ENCODE data around the gene GASK1A. TPM values are rescaled to one million over a fixed set of nuclear protein-coding genes. Genes with fewer than 3 reads are reported as not detected.
"Not testable (repeated sequence)": the region's sequence is repeated elsewhere in the genome, so short reads cannot be mapped to it uniquely, and the experiment has no call there.

GASK1A gene
- polyA plus RNA-seq, 1 experiment = 0.78 TPM

GRCh38 chr3:42970976-42971772 is 7.9 kb upstream of the GASK1A start:
- Histone ChIP-seq H3K4me3 (ENCODE audit: low read depth, low read length) (no peak overlapping the region), H3K36me3 (ENCODE audit: control insufficient read depth, insufficient read depth, low read length) (no peaks in the 10 kb centered on the region), H3K27me3 (ENCODE audit: control insufficient read depth, insufficient read depth, low read length) (no peaks in the 10 kb centered on the region; the same call in 1 of the 2 replicates)
- CTCF ChIA-PET = interaction anchor here (1.2 kb wide), 1 partner anchor 10 kb away, joined by 3 read pairs; no protein-coding TSS in a partner anchor
- TF ChIP-seq, protein P1, sequence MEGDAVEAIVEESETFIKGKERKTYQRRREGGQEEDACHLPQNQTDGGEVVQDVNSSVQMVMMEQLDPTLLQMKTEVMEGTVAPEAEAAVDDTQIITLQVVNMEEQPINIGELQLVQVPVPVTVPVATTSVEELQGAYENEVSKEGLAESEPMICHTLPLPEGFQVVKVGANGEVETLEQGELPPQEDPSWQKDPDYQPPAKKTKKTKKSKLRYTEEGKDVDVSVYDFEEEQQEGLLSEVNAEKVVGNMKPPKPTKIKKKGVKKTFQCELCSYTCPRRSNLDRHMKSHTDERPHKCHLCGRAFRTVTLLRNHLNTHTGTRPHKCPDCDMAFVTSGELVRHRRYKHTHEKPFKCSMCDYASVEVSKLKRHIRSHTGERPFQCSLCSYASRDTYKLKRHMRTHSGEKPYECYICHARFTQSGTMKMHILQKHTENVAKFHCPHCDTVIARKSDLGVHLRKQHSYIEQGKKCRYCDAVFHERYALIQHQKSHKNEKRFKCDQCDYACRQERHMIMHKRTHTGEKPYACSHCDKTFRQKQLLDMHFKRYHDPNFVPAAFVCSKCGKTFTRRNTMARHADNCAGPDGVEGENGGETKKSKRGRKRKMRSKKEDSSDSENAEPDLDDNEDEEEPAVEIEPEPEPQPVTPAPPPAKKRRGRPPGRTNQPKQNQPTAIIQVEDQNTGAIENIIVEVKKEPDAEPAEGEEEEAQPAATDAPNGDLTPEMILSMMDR (IDR thresholded peaks at IDR 0.05; ENCODE audit: insufficient read depth, low read depth, low read length) = no peak
- DNase-seq (ENCODE audit: low read depth) = no peak
- POLR2A ChIA-PET = no interaction called here

- H3K4me3 ChIP-seq (ENCODE audit: low read depth, low read length); DNase-seq (ENCODE audit: low read depth); H3K36me3 ChIP-seq (ENCODE audit: control insufficient read depth, insufficient read depth, low read length); POLR2A ChIA-PET; H3K27me3 ChIP-seq (ENCODE audit: control insufficient read depth, insufficient read depth, low read length): not testable (repeated sequence)
- CTCF ChIA-PET = interaction anchor here (1.3 kb wide), 1 partner anchor 14 kb away, joined by 3 read pairs; no protein-coding TSS in a partner anchor
Measured at GRCh38 chr3:42974906-42975305, 4.2 kb upstream of the GASK1A start.

DNA sequence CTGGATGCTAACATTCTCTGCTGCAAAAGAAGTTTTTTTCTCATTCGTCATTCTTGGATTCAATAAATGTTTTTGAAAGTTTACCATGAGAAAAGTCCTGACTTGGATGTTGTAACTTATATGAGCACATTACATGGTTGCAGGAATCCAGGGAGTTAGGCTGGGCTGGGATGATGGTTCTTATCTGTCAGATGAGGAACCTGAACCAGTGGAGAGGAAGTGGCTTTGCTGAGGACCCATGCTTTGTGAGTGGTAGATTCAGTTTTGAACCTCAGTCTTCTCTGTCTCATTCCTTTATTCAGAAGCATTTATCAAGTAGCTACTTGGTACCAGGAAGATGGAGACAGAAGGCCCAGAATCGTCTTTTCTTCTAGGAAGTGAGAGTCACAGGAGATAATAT is 3.7 kb upstream of the GASK1A start:
- ChIA-PET POLR2A (no interaction called here), CTCF (no interaction called here)
- Histone ChIP-seq H3K4me3 (ENCODE audit: low read depth, low read length) (no peak overlapping the region), H3K27me3 (ENCODE audit: control insufficient read depth, insufficient read depth, low read length) (peaks cover 10% of the 10 kb centered on the region), H3K36me3 (ENCODE audit: control insufficient read depth, insufficient read depth, low read length) (no peaks in the 10 kb centered on the region)
- DNase-seq (ENCODE audit: low read depth) = no peak
- TF ChIP-seq, protein P1 (IDR thresholded peaks at IDR 0.05; ENCODE audit: insufficient read depth, low read depth, low read length) = no peak

GRCh38 chr3:42975955-42976354 is 3.2 kb upstream of the GASK1A start:
- POLR2A ChIA-PET = no interaction called here
- no peaks in the 10 kb centered on the region for H3K36me3 ChIP-seq (ENCODE audit: control insufficient read depth, insufficient read depth, low read length)
- TF ChIP-seq, protein P1 (IDR thresholded peaks at IDR 0.05; ENCODE audit: insufficient read depth, low read depth, low read length) = no peak
- H3K4me3 ChIP-seq (ENCODE audit: low read depth, low read length) = no peak overlapping the region
- peaks cover 13% of the 10 kb centered on the region for H3K27me3 ChIP-seq (ENCODE audit: control insufficient read depth, insufficient read depth, low read length)
- DNase-seq (ENCODE audit: low read depth) = no peak
- CTCF ChIA-PET = no interaction called here

DNA sequence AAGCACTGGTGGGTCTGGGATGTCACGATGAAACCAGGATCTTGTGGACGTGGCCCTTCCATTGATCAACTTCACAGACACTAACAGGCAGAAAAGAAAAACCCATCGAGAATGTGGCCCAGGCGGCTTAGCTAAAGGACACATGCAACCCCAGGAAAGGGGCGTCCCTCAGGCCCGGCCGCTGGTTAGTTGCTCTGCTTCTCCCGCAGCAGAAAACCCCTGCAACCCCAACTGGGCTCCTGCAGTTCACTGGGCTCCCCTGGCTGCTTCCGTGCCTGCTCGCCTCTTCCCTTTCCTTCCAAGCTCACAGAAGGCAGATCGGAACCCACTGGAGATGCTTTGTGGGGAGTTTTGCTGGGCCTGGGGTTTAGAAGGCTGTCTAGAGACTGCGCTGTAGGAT is 1.1 kb downstream of the GASK1A start:
- CTCF ChIA-PET = interaction anchor here (1.4 kb wide), 1 partner anchor 17 kb away, joined by 3 read pairs; no protein-coding TSS in a partner anchor
- Histone ChIP-seq H3K4me3 (ENCODE audit: low read depth, low read length) (no peak overlapping the region), H3K27me3 (ENCODE audit: control insufficient read depth, insufficient read depth, low read length) (peaks cover 17% of the 10 kb centered on the region), H3K36me3 (ENCODE audit: control insufficient read depth, insufficient read depth, low read length) (no peaks in the 10 kb centered on the region)
- POLR2A ChIA-PET = no interaction called here
- TF ChIP-seq, protein P1 (IDR thresholded peaks at IDR 0.05; ENCODE audit: insufficient read depth, low read depth, low read length) = no peak
- no peak for DNase-seq (ENCODE audit: low read depth)
